ENCODE measurements around the gene ARHGEF6.

DNA sequence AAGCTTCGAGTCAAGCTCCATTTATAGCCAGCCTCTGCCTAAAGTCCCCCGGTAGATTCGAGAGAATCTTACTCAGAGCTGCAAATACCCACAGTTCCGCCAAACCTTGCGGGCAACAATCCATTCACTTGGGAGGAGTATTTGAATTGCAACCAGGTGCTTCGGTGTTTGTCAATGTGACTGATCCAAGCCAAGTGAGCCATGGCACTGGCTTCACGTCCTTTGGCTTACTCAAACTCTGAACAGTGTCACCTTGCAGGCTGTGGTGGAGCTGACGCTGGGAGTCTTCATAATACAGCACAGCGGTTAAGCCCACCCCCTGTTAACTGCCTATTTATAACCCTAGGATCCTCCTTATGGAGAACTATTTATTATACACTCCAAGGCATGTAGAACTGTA, 121.6 kb downstream of the ARHGEF6 start:
- TF ChIP-seq POLR2AphosphoS5 (IDR thresholded peaks at IDR 0.05; ENCODE audit: low read depth, low read length) (no peak), REST (IDR thresholded peaks at IDR 0.05; ENCODE audit: insufficient read depth in 1 of 2, low read depth in 2 of 2, low read length in 2 of 2) (no peak)
